GM23338 (cell line): ENCODE measurements around the gene GRM4. TPM values are rescaled to one million over a fixed set of nuclear protein-coding genes. Genes with fewer than 3 reads are reported as not detected.

Source experiments
- ATAC-seq: fragments of 200-7000 bp; cut with Tn5 transposase; 3 replicates; pipeline ENCODE4 v1.9.1; 2020
- DNase-seq: peaks from one replicate; pipeline ENCODE4 v3.0.0-alpha.2; 2015; ENCODE audit warnings: low spot score
- H2AFZ ChIP-seq: fragments of 200-600 bp; sonication (generic); 2 replicates; pipeline ENCODE4 v1.8.0; 2016; ENCODE audit warnings: antibody characterized with exemption, mild to moderate bottlenecking, moderate library complexity
- H3F3A ChIP-seq: fragments of 200-600 bp; sonication (generic); replicated peaks from 2 replicates; pipeline ENCODE4 v1.8.0; 2017; ENCODE audit warnings: antibody characterized with exemption, mixed run types, low read depth
- H3K27ac ChIP-seq: fragments of 200-600 bp; sonication (generic); 2 replicates; pipeline ENCODE4 v1.6.1; 2016; ENCODE audit warnings: low read depth
- H3K27me3 ChIP-seq: fragments of 200-600 bp; sonication (generic); 2 replicates; pipeline ENCODE4 v1.8.0; 2016; ENCODE audit warnings: mild to moderate bottlenecking, mixed run types, moderate library complexity; ENCODE audit not compliant: insufficient read depth
- H3K36me3 ChIP-seq: fragments of 200-600 bp; sonication (generic); 2 replicates; pipeline ENCODE4 v1.8.0; 2016; ENCODE audit warnings: mild to moderate bottlenecking; ENCODE audit not compliant: insufficient read depth
- H3K4me1 ChIP-seq: fragments of 200-600 bp; sonication (generic); 2 replicates; pipeline ENCODE4 v1.8.0; 2016; ENCODE audit warnings: mild to moderate bottlenecking, moderate library complexity; ENCODE audit not compliant: insufficient read depth
- H3K4me2 ChIP-seq: fragments of 200-600 bp; sonication (generic); 2 replicates; pipeline ENCODE4 v1.7.1; 2017; ENCODE audit warnings: mixed run types
- H3K4me3 ChIP-seq: fragments of 200-600 bp; sonication (generic); 2 replicates; pipeline ENCODE4 v1.6.1; 2016; ENCODE audit warnings: mixed run types
- H3K79me2 ChIP-seq: fragments of 200-600 bp; sonication (generic); replicated peaks from 2 replicates; pipeline ENCODE4 v1.8.0; 2017; ENCODE audit warnings: mild to moderate bottlenecking; ENCODE audit not compliant: insufficient read depth
- H3K9me2 ChIP-seq: fragments of 200-600 bp; sonication (generic); 2 replicates; pipeline ENCODE4 v1.8.0; 2017; ENCODE audit not compliant: insufficient read depth
- H4K20me1 ChIP-seq: fragments of 200-600 bp; sonication (generic); replicated peaks from 2 replicates; pipeline ENCODE4 v1.8.0; 2017; ENCODE audit warnings: mild to moderate bottlenecking; ENCODE audit not compliant: insufficient read depth
- H3K27ac Mint-ChIP-seq: 2 replicates; pipeline ENCODE4 v1.8.0; 2020; ENCODE audit warnings: inconsistent platforms, mild to moderate bottlenecking, moderate library complexity, mixed read lengths
- H3K27me3 Mint-ChIP-seq: 3 replicates; pipeline ENCODE4 v1.8.0; 2022; ENCODE audit warnings: low read depth, mild to moderate bottlenecking, moderate library complexity, mixed read lengths, inconsistent platforms; ENCODE audit not compliant: insufficient read depth, poor library complexity
- H3K36me3 Mint-ChIP-seq: 3 replicates; pipeline ENCODE4 v1.8.0; 2021; ENCODE audit warnings: low read depth, mild to moderate bottlenecking, inconsistent platforms, moderate library complexity, mixed read lengths
- H3K4me1 Mint-ChIP-seq: 3 replicates; pipeline ENCODE4 v1.8.0; 2020; ENCODE audit warnings: mild to moderate bottlenecking, inconsistent platforms, mixed read lengths
- H3K4me3 Mint-ChIP-seq: 3 replicates; pipeline ENCODE4 v1.8.0; 2021; ENCODE audit warnings: moderate library complexity, mild to moderate bottlenecking, inconsistent platforms, mixed read lengths
- H3K9me3 Mint-ChIP-seq: 3 replicates; pipeline ENCODE4 v1.8.0; 2020; ENCODE audit warnings: moderate library complexity, mild to moderate bottlenecking, inconsistent platforms, mixed read lengths
- CTCF ChIP-seq, 2 experiments: fragments of 200-600 bp in 1 of 2; sonication (generic) in 1 of 2; conservative IDR thresholded peaks; 2 replicates each; pipeline versions ENCODE4 v1.5.1 to v1.6.1; 2016 to 2017; ENCODE audit warnings: antibody characterized with exemption in 2 of 2, low read depth in 2 of 2, mild to moderate bottlenecking in 2 of 2, moderate library complexity in 1 of 2
- ETS1 ChIP-seq: IDR thresholded peaks from 2 replicates; pipeline ENCODE4 v1.6.1; 2016; ENCODE audit warnings: antibody characterized with exemption
- EZH2 ChIP-seq: fragments of 200-600 bp; sonication (generic); IDR thresholded peaks from one replicate; pipeline ENCODE4 v1.8.0; 2017; ENCODE audit warnings: antibody characterized with exemption, mild to moderate bottlenecking, low read depth; ENCODE audit not compliant: unreplicated experiment
- EZH2phosphoT487 ChIP-seq: fragments of 200-600 bp; sonication (generic); IDR thresholded peaks from one replicate; pipeline ENCODE4 v1.8.1; 2018; ENCODE audit warnings: antibody characterized with exemption; ENCODE audit not compliant: unreplicated experiment
- REST ChIP-seq: IDR thresholded peaks from one replicate; pipeline ENCODE4 v1.6.1; 2018; ENCODE audit warnings: antibody characterized with exemption; ENCODE audit not compliant: unreplicated experiment
- ZNF331 ChIP-seq: fragments of 250-450 bp; sonication (Bioruptor Pico); IDR thresholded peaks from 2 replicates; pipeline ENCODE4 v1.5.0; 2020; ENCODE audit warnings: low read depth, mild to moderate bottlenecking, moderate library complexity
- ZNF462 ChIP-seq: fragments of 250-450 bp; sonication (Bioruptor Pico); IDR thresholded peaks from 2 replicates; pipeline ENCODE4 v1.5.0; 2020; ENCODE audit warnings: mild to moderate bottlenecking, moderate library complexity
- polyA plus RNA-seq: library from polyadenylated mRNA; unstranded; fragments of >200 nt; fragmentation: Nextera tagmentation; extraction: Ambion mirVana; gene quantifications from 2 replicates; pipeline ENCODE4 v1.2.1, GENCODE V29; 2016
- total RNA-seq: library from RNA; depleted of rRNA; stranded (reverse); fragments of >200 nt; shearing (Covaris generic); gene quantifications from 2 replicates; pipeline ENCODE4 v1.2.3, GENCODE V29; 2014

GRM4 gene
- total and polyA plus RNA-seq, 2 experiments from 2014 or later = 7.0 to 30.6 TPM

- TF ChIP-seq ZNF462 (no peak), CTCF (conservative IDR thresholded peaks at IDR 0.05; ENCODE audit: low read depth in 2 of 2) (no peak), ZNF331 (CRISPR knock-in tag) (no peak), EZH2 (no peak)
Observed at GRCh38 chr6:33997265-33997664, 148.6 kb downstream of the GRM4 start (continued).

GRCh38 chr6:33996120-33996475 lies 149.8 kb downstream of the GRM4 start:
- Histone ChIP-seq H3K79me2 (no peaks in the 10 kb centered on the region), H3K9me2 (no peaks in the 10 kb centered on the region), H3K4me2 (no peak overlapping the region), H3K27ac (no peak overlapping the region), H3K4me1 (0 out of 2 replicates have a peak, but pooled peaks cover 5% of the 10 kb centered on the region), H3K4me3 (no peak overlapping the region), H3F3A (no peaks in the 10 kb centered on the region), H4K20me1 (no peaks in the 10 kb centered on the region), H3K27me3 (peaks cover 14% of the 10 kb centered on the region), H2AFZ (no peak overlapping the region), H3K36me3 (no peaks in the 10 kb centered on the region)
- H3K27me3 Mint-ChIP-seq = peaks cover 37% of the 10 kb centered on the region
- no peak overlapping the region for H3K4me3 Mint-ChIP-seq
- ATAC-seq = no peak
- no peaks in the 10 kb centered on the region for H3K36me3 Mint-ChIP-seq
- peaks cover 8% of the 10 kb centered on the region for H3K4me1 Mint-ChIP-seq
- H3K9me3 Mint-ChIP-seq = peaks cover 2% of the 10 kb centered on the region; the same call in 1 of the 3 replicates
- H3K27ac Mint-ChIP-seq = no peak overlapping the region
- DNase-seq = no peak
- TF ChIP-seq EZH2phosphoT487 (no peak), ETS1 (no peak), REST (no peak)
